ENCODE data around the gene GCGR.

GCGR gene

GRCh38 chr17:81803728-81804558, at the start of gene GCGR:
TSS of gene GCGR (plus strand) at chr17:81804150. CDS start at chr17:81809019, 4,869 bp downstream.
- no peak for DNase-seq
- intact Hi-C loops (cut with DNase I), result no loop called here

GRCh38 chr17:81792675-81793615, 11.0 kb upstream of the GCGR start:
- no peak for DNase-seq
- intact Hi-C loops (cut with DNase I), result no loop called here

GRCh38 chr17:81794074-81794476, 9.9 kb upstream of the GCGR start:
- intact Hi-C loops (cut with DNase I), result no loop called here
- no peak for DNase-seq

GRCh38 chr17:81794509-81794908, 9.4 kb upstream of the GCGR start:
- intact Hi-C loops (cut with DNase I), result no loop called here
- no peak for DNase-seq

GRCh38 chr17:81801327-81801726, 2.6 kb upstream of the GCGR start:
- intact Hi-C loops (cut with DNase I), result no loop called here
- DNase-seq, result no peak

GRCh38 chr17:81802048-81802758, 1.7 kb upstream of the GCGR start:
- intact Hi-C loops (cut with DNase I), result no loop called here
- no peak for DNase-seq

- no peak for DNase-seq
- intact Hi-C loops (cut with DNase I), result no loop called here
Measured at GRCh38 chr17:81802856-81803643, 900 bp upstream of the GCGR start.

GRCh38 chr17:81804559-81805399, 829 bp downstream of the GCGR start:
- intact Hi-C loops (cut with DNase I), result no loop called here
- DNase-seq, result no peak

GRCh38 chr17:81805707-81806460, 1.9 kb downstream of the GCGR start:
- intact Hi-C loops (cut with DNase I), result no loop called here

GRCh38 chr17:81806461-81807209, 2.7 kb downstream of the GCGR start:
- DNase-seq, result no peak
- intact Hi-C loops (cut with DNase I), result no loop called here

More at GRCh38 chr17:81805707-81806460, 1.9 kb downstream of the GCGR start:
- no peak for DNase-seq

GRCh38 chr17:81807210-81807719, 3.3 kb downstream of the GCGR start:
- DNase-seq, result no peak

GRCh38 chr17:81807839-81808238, 3.9 kb downstream of the GCGR start:
- no peak for DNase-seq
- intact Hi-C loops (cut with DNase I), result no loop called here

More at GRCh38 chr17:81807210-81807719, 3.3 kb downstream of the GCGR start:
- intact Hi-C loops (cut with DNase I), result no loop called here

GRCh38 chr17:81808778-81809555, 5.0 kb downstream of the GCGR start:
- intact Hi-C loops (cut with DNase I), result no loop called here
- no peak for DNase-seq

- DNase-seq, result no peak
- intact Hi-C loops (cut with DNase I), result no loop called here
Measured at GRCh38 chr17:81809556-81809998, 5.6 kb downstream of the GCGR start.

- intact Hi-C loops (cut with DNase I), result no loop called here
- no peak for DNase-seq
Measured at GRCh38 chr17:81810476-81810875, 6.5 kb downstream of the GCGR start.

All from head of caudate nucleus (tissue), 42 donors.